ENCODE measurements around the gene IGBP1.

Gene IGBP1

GRCh38 chrX:70133303-70134115 lies at the start of gene IGBP1:
IGBP1 (plus strand) TSS chrX:70133447; CDS start chrX:70133948, 501 bp downstream.
- no peaks in the 10 kb centered on the region for H3K36me3 ChIP-seq (replicated peaks; ENCODE audit: insufficient read depth, low read length)
- peaks cover 10% of the 10 kb centered on the region for H3F3A ChIP-seq (ENCODE audit: insufficient read depth, low read length)
- H3K4me1 ChIP-seq (ENCODE audit: low read length): peaks cover 5% of the 10 kb centered on the region; the same call in 1 of the 2 replicates
- H3K27ac ChIP-seq (ENCODE audit: low read length): peak within 1 kb of the TSS; percentile 97
- peak within 1 kb of the TSS; percentile 74 for H3K4me3 ChIP-seq (ENCODE audit: low read length)
- DNase-seq: peak; percentile 88
- peak within 1 kb of the TSS; percentile 72 for H3K4me2 ChIP-seq (ENCODE audit: low read depth, low read length)
- peak; percentile 51 for TF ChIP-seq CTCF (IDR thresholded peaks at IDR 0.05; ENCODE audit: low read length)
- TF ChIP-seq EZH2 (optimal IDR thresholded peaks at IDR 0.05; ENCODE audit: low read depth, low read length): no peak
- H3K9ac ChIP-seq (ENCODE audit: low read length): peak within 1 kb of the TSS; percentile 80
- H3K79me2 ChIP-seq (ENCODE audit: low read length): peaks cover 19% of the 10 kb centered on the region
- no peaks in the 10 kb centered on the region for H3K9me3 ChIP-seq (replicated peaks; ENCODE audit: insufficient read depth, low read length)
- no peaks in the 10 kb centered on the region for H4K20me1 ChIP-seq (ENCODE audit: insufficient read depth, low read length)
- no peaks in the 10 kb centered on the region for H3K9me2 ChIP-seq (replicated peaks; ENCODE audit: insufficient read depth, low read length)
- H3K27me3 ChIP-seq (replicated peaks; ENCODE audit: insufficient read depth, low read length): no peaks in the 10 kb centered on the region
- peak within 1 kb of the TSS; percentile 96 for H2AFZ ChIP-seq (ENCODE audit: low read length)

GRCh38 chrX:70084592-70085240 lies 48.5 kb upstream of the IGBP1 start:
- Histone ChIP-seq H3K4me3 (ENCODE audit: low read length) (no peak overlapping the region), H3K9me2 (replicated peaks; ENCODE audit: insufficient read depth, low read length) (no peaks in the 10 kb centered on the region), H3K9ac (ENCODE audit: low read length) (no peak overlapping the region), H3K9me3 (replicated peaks; ENCODE audit: insufficient read depth, low read length) (no peaks in the 10 kb centered on the region), H3K27me3 (replicated peaks; ENCODE audit: insufficient read depth, low read length) (no peaks in the 10 kb centered on the region), H3K79me2 (ENCODE audit: low read length) (no peaks in the 10 kb centered on the region), H3K4me1 (ENCODE audit: low read length) (no peaks in the 10 kb centered on the region), H4K20me1 (ENCODE audit: insufficient read depth, low read length) (no peaks in the 10 kb centered on the region), H3K4me2 (ENCODE audit: low read depth, low read length) (no peak overlapping the region), H3K27ac (ENCODE audit: low read length) (no peak overlapping the region), H3K36me3 (replicated peaks; ENCODE audit: insufficient read depth, low read length) (no peaks in the 10 kb centered on the region), H3F3A (ENCODE audit: insufficient read depth, low read length) (no peaks in the 10 kb centered on the region), H2AFZ (ENCODE audit: low read length) (no peak overlapping the region)
- DNase-seq: no peak
- TF ChIP-seq EZH2 (optimal IDR thresholded peaks at IDR 0.05; ENCODE audit: low read depth, low read length) (no peak), EZH2phosphoT487 (IDR thresholded peaks at IDR 0.05; ENCODE audit: low read length) (no peak), CTCF (IDR thresholded peaks at IDR 0.05; ENCODE audit: low read length) (no peak)

GRCh38 chrX:70087857-70088630 lies 45.2 kb upstream of the IGBP1 start:
- no peaks in the 10 kb centered on the region for H3K4me1 ChIP-seq (ENCODE audit: low read length)
- no peaks in the 10 kb centered on the region for H3K9me2 ChIP-seq (replicated peaks; ENCODE audit: insufficient read depth, low read length)
- no peaks in the 10 kb centered on the region for H3K36me3 ChIP-seq (replicated peaks; ENCODE audit: insufficient read depth, low read length)
- no peaks in the 10 kb centered on the region for H3K27me3 ChIP-seq (replicated peaks; ENCODE audit: insufficient read depth, low read length)
- H3K9ac ChIP-seq (ENCODE audit: low read length): no peak overlapping the region
- no peaks in the 10 kb centered on the region for H3K79me2 ChIP-seq (ENCODE audit: low read length)
- no peaks in the 10 kb centered on the region for H3K9me3 ChIP-seq (replicated peaks; ENCODE audit: insufficient read depth, low read length)
- H3F3A ChIP-seq (ENCODE audit: insufficient read depth, low read length): no peaks in the 10 kb centered on the region
- H2AFZ ChIP-seq (ENCODE audit: low read length): no peak overlapping the region
- no peak overlapping the region for H3K4me2 ChIP-seq (ENCODE audit: low read depth, low read length)
- H3K27ac ChIP-seq (ENCODE audit: low read length): no peak overlapping the region
- TF ChIP-seq EZH2phosphoT487 (IDR thresholded peaks at IDR 0.05; ENCODE audit: low read length) (no peak), CTCF (IDR thresholded peaks at IDR 0.05; ENCODE audit: low read length) (no peak), EZH2 (optimal IDR thresholded peaks at IDR 0.05; ENCODE audit: low read depth, low read length) (no peak)
- DNase-seq: no peak
- H3K4me3 ChIP-seq (ENCODE audit: low read length): no peak overlapping the region
- H4K20me1 ChIP-seq (ENCODE audit: insufficient read depth, low read length): no peaks in the 10 kb centered on the region

All from MM.1S (cell line).